ENCODE results near the gene BUB3. TPM values are rescaled to one million over a fixed set of nuclear protein-coding genes. Genes with fewer than 3 reads are reported as not detected.

BUB3 gene
- total RNA-seq, 4 donors from 2014 or later: 43.0 to 84.0 (median 49.2) TPM

DNA sequence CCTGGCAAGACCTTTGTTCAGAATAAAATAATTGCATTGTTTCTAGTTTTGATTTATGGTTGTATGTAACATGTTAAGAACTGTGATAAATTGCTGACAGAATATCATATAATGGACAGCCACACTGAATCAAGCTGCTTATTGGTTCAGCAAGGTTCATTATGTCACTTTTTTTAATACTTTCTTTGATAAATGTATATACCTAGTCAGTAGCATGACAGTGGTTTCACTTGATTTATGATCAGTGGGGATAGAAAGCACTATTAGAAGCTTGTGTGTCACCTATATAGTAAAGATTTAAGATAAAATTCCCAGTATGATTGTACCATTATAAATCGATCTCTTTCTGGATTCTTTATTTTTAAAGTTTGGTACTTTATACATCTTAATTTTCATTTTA is 4.5 kb downstream of the BUB3 start:
- Histone ChIP-seq H3K27ac (no peak overlapping the region), H3K27me3 (no peaks in the 10 kb centered on the region), H3K4me3 (no peak overlapping the region), H3K36me3 (peaks cover 6 to 50% of the 10 kb centered on the region in 2 donors), H3K9me3 (no peaks in the 10 kb centered on the region), H3K4me1 (peaks cover 14 to 21% of the 10 kb centered on the region in 2 donors)
- intact Hi-C loops (cut with DNase I; ENCODE audit: low total_unique reads) (no loop called here), in situ Hi-C loops (cut with MboI; ENCODE audit: low sequenced_read_pairs in 4 of 4) (loop anchor here in 2 of 4 donors (10.0 to 25.0 kb wide), 3 partner anchors 144 to 196 kb away; partner anchors contain the start of genes C10orf88 (in 1 of the 2) and PSTK (in 1 of the 2))
- no peak for DNase-seq
- TF ChIP-seq POLR2A (IDR thresholded peaks at IDR 0.05): no peak
- no peak for TF ChIP-seq CTCF (IDR thresholded peaks at IDR 0.05 in 4 of 5, conservative IDR thresholded peaks at IDR 0.05 in 1 of 5)
- no peak for ATAC-seq

DNA sequence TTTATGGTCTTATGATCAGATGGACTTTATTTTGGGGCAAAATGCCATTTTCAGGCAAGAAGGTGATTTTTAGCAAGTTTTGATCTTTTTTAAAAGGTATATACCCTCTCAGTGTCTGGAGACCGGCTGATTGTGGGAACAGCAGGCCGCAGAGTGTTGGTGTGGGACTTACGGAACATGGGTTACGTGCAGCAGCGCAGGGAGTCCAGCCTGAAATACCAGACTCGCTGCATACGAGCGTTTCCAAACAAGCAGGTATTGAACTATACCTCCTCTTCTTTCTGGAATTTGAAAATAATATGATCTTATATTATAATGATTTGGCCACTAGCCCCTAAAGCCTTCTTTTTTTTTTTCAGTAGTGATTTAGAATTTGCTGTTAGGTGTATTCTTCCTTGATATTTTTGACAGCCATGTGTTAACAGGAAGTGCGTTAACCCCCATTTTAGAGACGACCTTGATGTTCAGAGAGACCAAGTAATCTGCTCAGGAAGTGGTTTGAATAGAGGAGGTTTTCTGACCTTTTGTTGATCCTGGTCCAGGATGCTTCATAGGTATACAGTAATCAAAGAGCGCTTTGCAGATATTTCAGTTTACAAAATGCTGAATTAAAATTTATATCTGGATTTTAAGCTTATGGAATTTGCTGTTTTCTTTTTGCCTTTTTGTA is 6.2 kb downstream of the BUB3 start:
- no peak for ATAC-seq
- H3K27ac ChIP-seq: no peak overlapping the region
- in situ Hi-C loops (cut with MboI; ENCODE audit: low sequenced_read_pairs in 4 of 4): loop anchor here in 1 of 4 donors (25.0 kb wide), 1 partner anchor 198 kb away; the partner anchor contains the start of gene C10orf88

GRCh38 chr10:123164319-123164718 is 10.1 kb downstream of the BUB3 start:
- in situ Hi-C loops (cut with MboI; ENCODE audit: low sequenced_read_pairs in 4 of 4): loop anchor here in 1 of 4 donors (25.0 kb wide), 1 partner anchor 202 kb away; the partner anchor contains the start of gene C10orf88
- Histone ChIP-seq H3K27ac (no peak overlapping the region), H3K9me3 (no peaks in the 10 kb centered on the region), H3K4me1 (no peaks in the 10 kb centered on the region), H3K4me3 (no peak overlapping the region), H3K27me3 (no peaks in the 10 kb centered on the region), H3K36me3 (peaks cover 6 to 39% of the 10 kb centered on the region in 2 donors)
- TF ChIP-seq POLR2A (IDR thresholded peaks at IDR 0.05) (no peak), CTCF (IDR thresholded peaks at IDR 0.05 in 4 of 5, conservative IDR thresholded peaks at IDR 0.05 in 1 of 5) (no peak)
- ATAC-seq (no peak), DNase-seq (no peak)
- intact Hi-C loops (cut with DNase I; ENCODE audit: low total_unique reads): no loop called here

More for the DNA sequence above, 6.2 kb downstream of the BUB3 start:
- Histone ChIP-seq H3K36me3 (peaks cover 6 to 54% of the 10 kb centered on the region in 2 donors), H3K4me1 (peaks cover 8 to 13% of the 10 kb centered on the region in 2 donors), H3K27me3 (no peaks in the 10 kb centered on the region), H3K4me3 (no peak overlapping the region), H3K9me3 (no peaks in the 10 kb centered on the region)
- DNase-seq: no peak
- TF ChIP-seq POLR2A (IDR thresholded peaks at IDR 0.05) (no peak), CTCF (IDR thresholded peaks at IDR 0.05 in 4 of 5, conservative IDR thresholded peaks at IDR 0.05 in 1 of 5) (no peak)
- intact Hi-C loops (cut with DNase I; ENCODE audit: low total_unique reads): no loop called here

GRCh38 chr10:123165445-123166072 is 11.4 kb downstream of the BUB3 start:
- no peak for DNase-seq
- no peak for ATAC-seq
- no peaks in the 10 kb centered on the region for H3K27me3 ChIP-seq
- no peak overlapping the region for H3K27ac ChIP-seq
- TF ChIP-seq CTCF (IDR thresholded peaks at IDR 0.05 in 4 of 5, conservative IDR thresholded peaks at IDR 0.05 in 1 of 5) (no peak), POLR2A (IDR thresholded peaks at IDR 0.05) (no peak)
- intact Hi-C loops (cut with DNase I; ENCODE audit: low total_unique reads): no loop called here
- no peaks in the 10 kb centered on the region for H3K9me3 ChIP-seq
- in situ Hi-C loops (cut with MboI; ENCODE audit: low sequenced_read_pairs in 4 of 4): loop anchor here in 1 of 4 donors (25.0 kb wide), 1 partner anchor 203 kb away; the partner anchor contains the start of gene C10orf88
- no peaks in the 10 kb centered on the region for H3K4me1 ChIP-seq
- H3K4me3 ChIP-seq: no peak overlapping the region
- peaks cover 6 to 39% of the 10 kb centered on the region in 2 donors for H3K36me3 ChIP-seq
